ENCODE results near the gene TMC6. TPM values are rescaled to one million over a fixed set of nuclear protein-coding genes. Genes with fewer than 3 reads are reported as not detected.
A peak's percentile ranks its signal among the peaks of the same experiment; 100 is the strongest.
"Not testable (repeated sequence)": the region's sequence is repeated elsewhere in the genome, so short reads cannot be mapped to it uniquely, and the experiment has no call there.

Gene TMC6, protein sequence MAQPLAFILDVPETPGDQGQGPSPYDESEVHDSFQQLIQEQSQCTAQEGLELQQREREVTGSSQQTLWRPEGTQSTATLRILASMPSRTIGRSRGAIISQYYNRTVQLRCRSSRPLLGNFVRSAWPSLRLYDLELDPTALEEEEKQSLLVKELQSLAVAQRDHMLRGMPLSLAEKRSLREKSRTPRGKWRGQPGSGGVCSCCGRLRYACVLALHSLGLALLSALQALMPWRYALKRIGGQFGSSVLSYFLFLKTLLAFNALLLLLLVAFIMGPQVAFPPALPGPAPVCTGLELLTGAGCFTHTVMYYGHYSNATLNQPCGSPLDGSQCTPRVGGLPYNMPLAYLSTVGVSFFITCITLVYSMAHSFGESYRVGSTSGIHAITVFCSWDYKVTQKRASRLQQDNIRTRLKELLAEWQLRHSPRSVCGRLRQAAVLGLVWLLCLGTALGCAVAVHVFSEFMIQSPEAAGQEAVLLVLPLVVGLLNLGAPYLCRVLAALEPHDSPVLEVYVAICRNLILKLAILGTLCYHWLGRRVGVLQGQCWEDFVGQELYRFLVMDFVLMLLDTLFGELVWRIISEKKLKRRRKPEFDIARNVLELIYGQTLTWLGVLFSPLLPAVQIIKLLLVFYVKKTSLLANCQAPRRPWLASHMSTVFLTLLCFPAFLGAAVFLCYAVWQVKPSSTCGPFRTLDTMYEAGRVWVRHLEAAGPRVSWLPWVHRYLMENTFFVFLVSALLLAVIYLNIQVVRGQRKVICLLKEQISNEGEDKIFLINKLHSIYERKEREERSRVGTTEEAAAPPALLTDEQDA
- total RNA-seq, result 43.9 TPM

DNA sequence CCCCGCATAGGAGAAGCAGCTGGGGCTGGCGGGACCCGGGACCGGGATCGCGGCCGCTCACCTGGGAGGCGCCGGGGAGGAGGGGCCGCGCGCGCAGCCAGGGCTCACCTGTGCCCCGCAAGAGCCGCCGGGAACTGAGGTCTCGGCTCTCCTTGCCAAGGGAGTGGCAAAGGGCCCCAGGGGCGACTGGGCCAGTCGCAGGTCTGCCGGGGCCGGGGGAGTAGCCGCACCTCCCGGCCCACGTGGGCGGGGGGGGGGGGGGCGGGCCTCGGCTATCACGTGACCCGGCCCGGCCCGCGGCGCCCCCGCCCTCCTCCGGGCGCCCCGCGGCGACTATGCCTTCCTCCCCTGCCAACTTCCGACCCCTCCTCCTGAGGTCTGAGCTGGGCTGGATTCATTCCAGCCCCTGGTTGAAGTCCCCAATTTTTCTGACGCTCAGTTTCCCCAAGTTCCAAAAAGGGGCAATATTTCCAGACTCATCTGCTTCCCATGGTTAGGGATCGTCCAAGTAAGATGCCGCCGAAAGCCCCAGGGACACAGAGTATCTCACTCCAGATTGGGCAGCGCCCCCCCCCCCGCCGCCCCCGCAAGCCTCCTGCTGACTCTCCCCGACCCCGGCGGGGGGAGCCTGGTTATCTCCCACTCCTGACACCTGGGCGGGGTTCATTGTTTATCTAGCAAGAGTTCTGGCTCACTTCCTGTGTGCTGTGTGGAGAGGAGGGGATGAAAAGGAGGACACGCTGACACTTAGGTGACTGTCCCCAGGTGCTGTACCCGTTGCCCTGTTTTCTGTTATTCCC, at the start of gene TMC6:
Gene TMC6 (minus strand): TSS at position 205 of the 800 bp plus-strand sequence. CDS start 1,923 bp downstream, outside the sequence.
- no peak for DNase-seq (ENCODE audit: low spot score)

DNA sequence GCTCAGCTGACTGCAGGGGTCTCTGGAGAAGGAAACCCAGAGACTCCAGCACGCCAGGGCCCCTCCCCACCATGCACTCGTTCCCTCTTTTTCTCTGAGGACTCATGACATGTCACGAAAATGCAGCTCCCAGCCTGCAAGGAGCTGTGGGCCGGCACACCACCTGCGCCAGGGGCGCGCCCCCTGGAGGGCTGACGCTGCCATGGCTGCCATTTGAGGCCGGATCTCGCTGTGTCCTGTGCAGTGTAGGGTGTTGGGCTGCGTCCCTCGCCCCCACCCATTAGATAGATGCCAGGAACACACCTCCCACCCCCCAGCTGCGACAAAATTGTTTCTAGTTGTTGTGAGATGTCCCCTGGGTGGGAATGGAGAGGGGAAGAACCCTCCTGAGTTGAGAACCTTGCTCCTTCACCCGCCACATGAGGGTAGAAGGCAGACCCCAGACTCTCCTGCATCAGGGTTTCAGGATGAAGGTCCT, 48.0 kb upstream of the TMC6 start:
- peak; percentile 75 for DNase-seq (ENCODE audit: low spot score)

DNA sequence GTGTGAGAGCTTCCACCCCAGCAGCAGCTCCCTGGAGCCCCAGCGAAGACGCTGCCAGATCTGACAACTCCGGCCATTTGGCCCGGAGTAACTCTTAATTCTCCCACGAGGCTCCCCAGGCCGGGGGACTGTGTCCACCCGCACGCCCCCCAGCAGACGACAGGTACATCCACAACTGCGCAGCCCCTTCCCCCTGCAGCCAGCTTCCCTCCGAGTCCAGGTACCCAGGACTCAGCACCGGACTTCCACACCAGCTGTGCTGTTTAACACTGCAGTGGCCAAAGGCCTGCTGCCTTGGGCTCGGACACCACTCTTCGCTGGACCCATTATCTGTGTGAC, 47.1 kb upstream of the TMC6 start:
- no peak for DNase-seq (ENCODE audit: low spot score)

DNA sequence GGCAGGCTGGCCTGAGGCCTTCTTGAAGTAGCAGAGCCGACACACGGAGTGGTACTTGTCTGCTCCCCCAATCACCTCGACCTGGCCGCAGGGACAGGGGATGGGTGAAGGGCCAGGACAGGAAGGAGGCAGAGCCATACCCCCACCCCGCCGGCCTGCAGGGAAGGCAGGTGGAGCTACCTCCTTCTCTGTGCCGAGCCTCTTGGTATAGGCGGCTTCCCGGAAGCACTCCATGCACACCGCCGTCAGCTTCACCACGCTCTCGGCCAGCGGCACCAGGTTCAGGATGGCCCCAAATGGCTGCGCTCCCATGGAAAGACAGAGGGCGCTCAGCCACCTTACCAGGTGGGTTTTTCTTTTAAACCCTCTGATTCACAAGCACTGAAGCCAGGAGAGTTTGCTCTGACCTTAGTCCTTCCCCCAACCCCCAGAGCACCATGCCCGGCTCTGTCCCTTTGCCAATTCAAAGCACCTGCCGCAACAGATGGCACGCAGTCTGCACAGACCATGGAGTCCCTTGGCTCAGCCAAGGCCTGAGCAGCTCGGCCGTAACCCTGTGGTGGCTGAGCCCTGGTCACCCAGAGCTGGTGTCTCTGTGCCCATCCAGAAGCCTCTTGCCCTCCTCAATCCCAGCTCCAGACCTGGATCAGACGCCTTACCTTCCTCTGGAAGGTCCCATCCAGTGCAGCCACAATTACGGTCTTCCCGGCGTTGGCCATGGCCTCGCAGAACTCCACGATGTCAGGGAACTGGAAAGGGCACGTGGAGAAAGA, 46.5 kb upstream of the TMC6 start:
- DNase-seq (ENCODE audit: low spot score), result no peak

DNA sequence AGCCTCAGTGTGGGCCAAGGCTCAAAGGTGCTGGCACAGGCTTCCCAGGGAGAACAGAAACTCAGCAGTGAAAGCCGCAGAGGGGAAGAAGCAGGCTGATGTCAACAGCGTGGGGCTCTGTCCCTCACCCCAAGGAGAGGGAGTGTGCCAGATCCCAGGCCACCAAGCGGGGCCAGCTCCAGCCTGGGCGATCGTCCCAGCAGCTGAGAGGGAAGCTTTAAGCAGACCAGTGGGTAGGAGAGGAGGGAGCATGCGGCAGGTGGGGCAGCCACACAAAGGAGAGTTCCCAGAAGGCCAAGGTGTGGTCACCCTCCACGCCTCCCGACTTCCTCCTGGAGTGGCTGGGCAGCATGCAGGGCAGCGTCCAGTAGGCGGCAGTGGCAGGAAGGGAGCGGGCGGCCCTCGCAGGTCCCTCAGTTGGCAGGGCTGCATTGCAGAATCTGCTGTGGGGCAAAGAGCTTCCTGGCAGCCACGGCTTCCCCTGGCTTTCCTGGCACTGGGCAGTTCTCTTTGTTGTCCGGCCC, 45.9 kb upstream of the TMC6 start:
- peak; percentile 88 for DNase-seq (ENCODE audit: low spot score)

DNA sequence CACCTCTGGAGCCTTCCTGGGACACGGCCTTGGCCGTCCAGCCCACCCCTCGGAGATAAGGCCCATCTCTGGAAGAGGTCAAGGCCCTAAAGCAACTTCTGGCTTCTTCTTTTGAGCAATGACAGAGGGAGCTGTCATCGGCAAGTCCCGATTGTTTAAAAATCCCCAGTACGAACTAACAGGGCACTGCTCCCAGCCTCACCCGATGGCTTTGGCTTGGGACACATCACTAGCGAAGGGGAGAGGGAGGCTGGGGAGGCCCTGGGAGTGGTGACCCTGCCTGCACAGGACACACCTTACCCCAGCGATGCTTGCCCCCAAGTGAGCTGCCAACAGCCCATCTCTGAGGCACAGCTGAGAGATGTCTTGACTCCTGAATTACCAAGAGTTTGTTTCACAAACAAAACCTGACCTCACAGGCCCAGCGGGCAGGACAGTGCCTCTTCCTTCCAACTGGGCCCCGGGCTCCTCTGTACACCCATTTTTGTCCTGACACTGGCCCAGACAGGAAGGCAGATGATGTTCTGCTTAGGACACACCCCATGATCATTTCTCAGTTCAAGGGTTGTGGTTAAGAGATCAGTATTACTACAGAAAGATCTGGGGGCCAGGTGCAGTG, 44.7 kb upstream of the TMC6 start:
- DNase-seq (ENCODE audit: low spot score), result no peak

DNA sequence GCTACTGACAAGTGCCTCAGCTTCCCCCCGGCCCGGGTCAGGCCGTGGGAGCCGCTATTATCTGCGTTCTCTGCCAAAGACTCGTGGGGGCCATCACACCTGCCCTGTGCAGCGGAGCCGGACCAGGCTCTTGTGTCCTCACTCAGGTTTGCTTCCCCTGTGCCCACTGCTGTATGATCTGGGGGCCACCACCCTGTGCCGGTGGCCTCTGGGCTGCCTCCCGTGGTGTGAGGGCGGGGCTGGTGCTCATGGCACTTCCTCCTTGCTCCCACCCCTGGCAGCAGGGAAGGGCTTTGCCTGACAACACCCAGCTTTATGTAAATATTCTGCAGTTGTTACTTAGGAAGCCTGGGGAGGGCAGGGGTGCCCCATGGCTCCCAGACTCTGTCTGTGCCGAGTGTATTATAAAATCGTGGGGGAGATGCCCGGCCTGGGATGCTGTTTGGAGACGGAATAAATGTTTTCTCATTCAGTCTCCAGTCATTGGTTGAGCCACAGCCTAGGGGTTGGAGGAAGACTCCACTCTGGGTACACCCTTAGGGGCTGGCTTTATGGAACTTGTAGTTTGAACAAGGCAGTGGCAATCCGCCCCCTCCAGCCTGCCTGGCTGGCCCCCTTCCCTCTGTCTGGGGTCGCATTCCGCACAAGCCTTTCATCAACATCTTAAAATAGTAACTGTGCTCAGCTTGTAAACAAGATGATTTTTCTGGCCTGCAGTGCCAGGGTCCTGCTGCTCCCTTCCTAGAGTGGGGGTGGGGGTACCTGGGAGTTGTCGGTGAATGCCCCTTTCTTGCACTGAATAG, 43.9 kb upstream of the TMC6 start:
- DNase-seq (ENCODE audit: low spot score), result peak; percentile 64

DNA sequence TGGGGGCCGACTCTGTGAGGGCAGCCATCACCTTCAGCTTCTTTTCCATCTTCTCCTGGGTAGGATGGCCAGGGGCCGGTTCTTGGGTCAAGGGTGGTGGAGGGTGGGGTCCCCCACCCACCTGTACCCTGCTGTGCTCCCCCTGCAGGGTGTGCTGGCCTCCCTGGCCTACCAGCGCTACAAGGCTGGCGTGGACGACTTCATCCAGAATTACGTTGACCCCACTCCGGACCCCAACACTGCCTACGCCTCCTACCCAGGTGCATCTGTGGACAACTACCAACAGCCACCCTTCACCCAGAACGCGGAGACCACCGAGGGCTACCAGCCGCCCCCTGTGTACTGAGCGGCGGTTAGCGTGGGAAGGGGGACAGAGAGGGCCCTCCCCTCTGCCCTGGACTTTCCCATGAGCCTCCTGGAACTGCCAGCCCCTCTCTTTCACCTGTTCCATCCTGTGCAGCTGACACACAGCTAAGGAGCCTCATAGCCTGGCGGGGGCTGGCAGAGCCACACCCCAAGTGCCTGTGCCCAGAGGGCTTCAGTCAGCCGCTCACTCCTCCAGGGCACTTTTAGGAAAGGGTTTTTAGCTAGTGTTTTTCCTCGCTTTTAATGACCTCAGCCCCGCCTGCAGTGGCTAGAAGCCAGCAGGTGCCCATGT, 43.2 kb upstream of the TMC6 start:
- DNase-seq (ENCODE audit: low spot score), result not testable (repeated sequence)

DNA sequence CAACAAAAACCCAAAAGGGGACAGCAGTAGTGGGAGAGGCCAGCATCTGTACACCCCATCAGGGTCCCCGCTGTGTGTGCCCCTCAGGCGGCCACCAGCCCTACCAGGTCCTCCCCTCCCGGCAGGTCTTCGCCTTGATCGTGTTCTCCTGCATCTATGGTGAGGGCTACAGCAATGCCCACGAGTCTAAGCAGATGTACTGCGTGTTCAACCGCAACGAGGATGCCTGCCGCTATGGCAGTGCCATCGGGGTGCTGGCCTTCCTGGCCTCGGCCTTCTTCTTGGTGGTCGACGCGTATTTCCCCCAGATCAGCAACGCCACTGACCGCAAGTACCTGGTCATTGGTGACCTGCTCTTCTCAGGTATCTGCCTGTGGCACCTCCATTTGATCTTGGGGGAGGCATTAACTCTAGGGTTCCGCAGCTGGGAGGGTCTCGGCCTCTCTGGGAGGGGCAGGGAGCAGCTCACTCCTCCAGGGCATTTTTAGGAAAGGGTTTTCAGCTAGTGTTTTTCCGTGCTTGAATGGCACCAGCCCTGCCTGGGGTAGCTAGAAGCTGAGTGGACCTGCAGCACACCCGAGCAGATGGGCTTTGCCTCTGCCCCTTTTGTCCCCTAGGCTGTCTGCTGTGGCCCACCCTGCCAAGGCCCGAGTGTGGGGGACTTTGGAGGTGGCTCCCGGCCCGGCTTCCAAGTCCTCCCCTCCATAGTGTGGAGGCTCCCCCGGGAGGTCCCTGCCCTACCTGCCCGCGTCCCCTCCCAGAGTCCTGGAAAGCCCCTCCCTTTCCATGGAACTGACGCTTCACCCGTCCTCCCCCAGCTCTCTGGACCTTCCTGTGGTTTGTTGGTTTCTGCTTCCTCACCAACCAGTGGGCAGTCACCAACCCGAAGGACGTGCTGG, 42.4 kb upstream of the TMC6 start:
- DNase-seq (ENCODE audit: low spot score), result no peak

DNA sequence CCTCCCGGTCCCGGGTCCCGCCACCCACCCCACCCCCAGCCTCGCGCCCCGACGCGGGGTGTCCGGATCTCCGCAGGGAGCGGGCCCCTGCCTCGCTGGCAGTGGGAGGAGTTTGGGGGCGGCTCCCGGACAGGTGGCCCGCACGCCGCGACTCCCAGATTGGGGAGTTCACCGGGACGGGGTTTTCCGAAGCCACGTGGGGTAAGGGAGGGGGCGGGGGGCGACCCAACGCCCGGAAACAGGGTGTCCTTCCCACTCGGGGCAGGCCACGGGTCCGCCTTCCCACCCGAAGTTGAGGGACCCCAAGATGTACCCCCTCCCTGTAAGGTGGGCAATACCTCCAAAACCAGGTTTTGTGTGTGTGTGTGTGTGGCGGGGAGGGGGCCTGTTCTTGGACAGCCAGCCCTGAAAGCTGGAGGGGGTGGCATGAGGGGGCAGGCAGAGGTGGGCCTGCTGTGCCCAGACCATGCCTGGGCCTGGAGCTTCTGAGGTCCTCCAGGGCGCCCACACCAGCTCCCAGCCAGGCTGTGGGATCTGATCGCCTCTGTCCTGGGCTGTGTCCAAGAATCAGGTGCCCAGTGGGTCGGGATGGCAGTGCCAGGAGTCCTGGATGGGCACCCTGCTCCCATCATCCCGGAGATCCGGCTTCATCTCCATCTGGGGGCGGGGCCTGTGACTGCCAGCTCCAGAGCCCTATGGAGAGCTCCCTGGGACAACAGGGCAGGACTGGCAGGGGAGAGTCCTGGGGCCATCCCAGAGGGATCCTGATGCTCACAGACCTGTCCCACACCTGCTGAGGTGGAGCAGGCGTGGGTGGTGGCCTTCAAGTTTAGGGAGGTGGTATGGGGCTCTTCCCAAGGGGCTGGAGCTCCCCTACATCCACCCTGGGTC, 40.6 kb upstream of the TMC6 start:
- no peak for DNase-seq (ENCODE audit: low spot score)

DNA sequence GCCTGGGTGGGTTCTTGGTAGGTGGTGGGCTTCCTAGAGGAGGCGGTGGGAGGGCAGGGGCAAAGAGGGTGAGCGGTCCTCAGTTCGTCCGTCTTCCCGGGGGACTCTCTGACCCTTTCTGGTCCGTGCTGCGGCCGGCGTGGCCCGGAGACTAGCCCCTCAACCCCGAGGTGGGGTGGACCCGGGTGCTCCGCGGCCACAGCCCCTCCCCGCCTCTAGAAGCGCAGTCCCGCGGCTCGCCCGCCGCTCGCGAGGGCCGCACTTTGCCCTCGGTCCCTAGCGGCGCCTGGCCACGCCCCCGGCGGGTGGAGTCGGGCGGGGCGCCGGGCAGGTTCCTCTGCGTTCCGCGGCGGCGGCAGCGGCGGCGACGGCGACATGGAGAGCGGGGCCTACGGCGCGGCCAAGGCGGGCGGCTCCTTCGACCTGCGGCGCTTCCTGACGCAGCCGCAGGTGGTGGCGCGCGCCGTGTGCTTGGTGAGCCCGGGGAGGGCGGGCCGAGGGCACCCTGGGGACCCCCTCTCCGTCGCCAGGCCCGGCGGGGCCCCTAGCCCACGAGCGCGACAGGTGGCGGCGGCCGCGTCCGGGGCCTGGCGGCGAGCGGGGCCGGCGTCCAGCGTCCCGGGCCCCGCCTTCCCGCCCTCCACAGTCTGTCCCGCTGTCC, 39.8 kb upstream of the TMC6 start, which contains the start of gene SYNGR2:
Gene SYNGR2 (plus strand): TSS at position 340 of the 661 bp plus-strand sequence. CDS start 36 bp downstream, at position 376.
- DNase-seq (ENCODE audit: low spot score), result peak; percentile 81

DNA sequence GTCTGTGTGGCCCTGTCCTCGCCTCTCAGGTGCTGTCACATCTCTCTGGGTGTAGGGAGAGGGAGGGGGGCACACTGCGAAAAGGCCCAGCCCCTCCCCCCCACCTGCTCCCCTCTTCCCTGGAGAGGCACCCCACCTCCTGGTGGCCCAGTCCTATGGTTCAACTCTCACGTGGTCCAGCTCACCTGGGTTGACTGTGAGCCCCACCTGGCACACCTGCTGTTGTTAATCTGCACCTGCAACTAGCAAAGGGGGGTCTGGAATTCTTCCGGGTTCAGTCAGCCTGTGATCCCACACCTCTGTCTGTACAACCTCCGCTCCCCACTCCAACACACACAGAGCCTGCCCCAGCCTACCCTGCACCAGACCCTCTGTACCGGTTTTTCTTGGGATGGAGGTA, 37.9 kb upstream of the TMC6 start:
- no peak for DNase-seq (ENCODE audit: low spot score)

DNA sequence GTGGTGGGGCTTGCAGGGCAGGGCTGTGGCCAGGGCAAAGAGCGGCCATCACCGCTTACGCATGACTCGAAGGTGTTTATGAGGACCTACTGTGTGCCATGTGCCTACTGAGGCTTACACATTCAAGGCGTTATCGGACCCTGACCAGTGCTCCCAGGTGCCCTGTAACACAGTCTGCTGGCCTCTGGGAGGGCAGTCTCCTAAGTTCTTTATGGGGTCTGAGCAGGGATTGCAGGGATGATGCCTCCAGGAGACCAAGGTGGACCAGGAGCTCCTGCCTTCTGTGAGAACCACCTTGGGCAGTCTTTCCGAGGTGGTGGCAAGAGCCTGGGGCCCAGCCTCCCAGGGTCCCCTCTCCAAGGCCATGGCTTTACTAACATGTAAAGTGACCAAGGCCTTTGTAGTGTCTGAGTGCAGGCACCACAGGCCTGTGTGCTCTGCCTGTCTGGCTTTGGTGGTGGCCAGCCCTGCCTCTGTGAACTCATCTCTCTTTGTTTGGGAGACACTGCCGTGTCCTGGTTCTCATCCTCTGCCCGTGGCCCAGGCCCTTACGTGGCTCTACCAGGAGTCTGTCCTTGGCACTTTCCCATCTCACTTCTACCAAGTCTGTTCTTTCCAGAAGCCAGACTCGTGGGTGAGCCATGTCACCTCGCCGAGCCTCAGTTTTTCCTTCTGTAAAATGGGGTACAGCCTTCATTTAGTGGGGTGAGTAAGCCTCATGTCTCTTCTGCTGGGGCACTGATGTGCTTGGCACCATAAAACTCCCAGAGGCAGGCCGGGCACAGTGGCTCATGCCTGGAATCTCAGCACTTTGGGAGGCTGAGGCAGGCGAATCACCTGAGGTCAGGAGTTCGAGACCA, 36.4 kb upstream of the TMC6 start:
- no peak for DNase-seq (ENCODE audit: low spot score)

DNA sequence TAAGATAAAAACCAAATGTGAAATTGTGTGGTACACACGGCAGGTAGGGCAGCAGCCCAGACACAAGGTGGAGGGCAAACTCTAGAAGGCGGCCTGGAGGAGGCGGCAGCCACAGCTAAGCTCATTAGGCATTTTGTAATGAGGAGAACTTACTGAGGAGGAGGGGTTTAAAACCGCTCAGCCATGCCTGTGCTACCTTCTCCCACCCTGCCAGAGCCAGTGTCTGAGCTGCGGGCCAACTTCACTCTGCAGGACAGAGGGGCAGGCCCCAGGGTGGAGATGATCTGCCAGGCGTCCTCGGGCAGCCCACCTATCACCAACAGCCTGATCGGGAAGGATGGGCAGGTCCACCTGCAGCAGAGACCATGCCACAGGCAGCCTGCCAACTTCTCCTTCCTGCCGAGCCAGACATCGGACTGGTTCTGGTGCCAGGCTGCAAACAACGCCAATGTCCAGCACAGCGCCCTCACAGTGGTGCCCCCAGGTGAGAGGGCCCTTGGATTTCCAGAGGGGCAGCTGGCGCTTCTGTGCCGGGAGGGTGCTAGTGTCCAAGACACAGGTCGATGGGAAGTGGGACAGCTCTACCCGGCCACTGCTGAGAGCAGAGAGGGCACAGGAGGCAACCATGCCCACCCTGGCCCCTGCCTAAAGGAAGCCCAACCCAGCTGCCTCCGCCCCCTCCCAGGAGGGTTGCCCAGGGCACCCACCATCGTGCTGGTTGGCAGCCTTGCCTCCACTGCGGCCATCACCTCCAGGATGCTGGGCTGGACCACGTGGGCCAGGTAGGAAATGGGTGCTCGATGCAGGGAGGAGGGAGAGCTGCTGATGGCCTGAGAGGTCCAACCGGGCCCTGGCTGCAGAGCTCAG, 35.6 kb upstream of the TMC6 start:
- DNase-seq (ENCODE audit: low spot score), result no peak

Data from mucosa of gallbladder (tissue), 1 donor.